Left lobe of liver (tissue), 2 donors: ENCODE results near the gene MEX3C. TPM values are rescaled to one million over a fixed set of nuclear protein-coding genes. Genes with fewer than 3 reads are reported as not detected.

ENCODE experiments used
- ATAC-seq: fragments of 200-7000 bp; cut with Tn5 transposase; one replicate; pipeline ENCODE4 v1.9.1; 2020; ENCODE audit warnings: mild to moderate bottlenecking, moderate library complexity
- DNase-seq: peaks from one replicate; pipeline ENCODE4 v3.0.0-alpha.2; 2020; ENCODE audit warnings: low spot score
- total RNA-seq: library from RNA; stranded (reverse); gene quantifications from one replicate; pipeline ENCODE4 v1.2.1, GENCODE V29; 2021
- donor health status: DM: no; HTN: no; CAD: no; lungs with moderate emphysema.
- donor health status: DM: no; HTN: yes; CAD: no.

MEX3C gene
- total RNA-seq = 6.6 TPM

DNA sequence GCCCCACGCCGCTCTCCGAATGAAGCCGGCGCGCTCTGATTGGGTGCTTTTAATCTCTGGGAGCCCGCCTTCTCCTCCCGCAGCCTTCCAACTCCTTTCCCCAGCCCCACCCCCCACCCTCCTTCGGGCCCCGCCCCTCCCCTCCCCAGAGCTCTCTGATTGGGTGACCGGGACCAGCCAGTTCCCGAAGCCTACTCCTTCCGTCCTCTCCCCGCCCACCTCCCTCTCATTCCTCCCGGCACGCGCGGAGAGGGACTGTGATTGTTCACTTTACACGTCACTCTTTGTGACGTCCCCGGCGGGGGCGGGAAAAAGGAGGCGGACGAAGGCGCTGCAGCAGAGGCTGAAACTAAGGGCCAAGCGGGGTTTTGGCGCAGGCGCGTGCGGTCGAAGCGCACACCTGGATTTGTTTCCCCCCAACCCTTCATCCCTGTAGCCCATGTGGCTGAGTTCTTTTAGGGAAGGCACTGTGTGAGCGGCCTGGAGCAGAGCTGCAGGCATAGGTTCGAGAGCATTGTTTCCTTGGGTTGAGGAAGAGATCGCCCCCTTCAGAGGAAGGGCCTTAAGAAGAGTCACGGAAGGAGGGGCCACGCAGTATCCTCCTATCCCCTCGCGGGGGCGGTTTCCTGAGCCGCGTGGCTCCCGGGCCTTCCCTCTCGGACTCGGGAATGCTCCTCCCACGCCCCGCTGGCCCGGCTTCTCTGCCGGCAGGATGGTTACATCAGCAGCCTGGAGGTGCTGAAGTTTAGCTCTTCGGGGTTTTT is at the start of gene MEX3C:
Gene MEX3C (minus strand): TSS at position 21 of the 764 bp plus-strand sequence. CDS start 361 bp downstream, outside the sequence.
- ATAC-seq (peak; percentile 84), DNase-seq (peak; percentile 99)

DNA sequence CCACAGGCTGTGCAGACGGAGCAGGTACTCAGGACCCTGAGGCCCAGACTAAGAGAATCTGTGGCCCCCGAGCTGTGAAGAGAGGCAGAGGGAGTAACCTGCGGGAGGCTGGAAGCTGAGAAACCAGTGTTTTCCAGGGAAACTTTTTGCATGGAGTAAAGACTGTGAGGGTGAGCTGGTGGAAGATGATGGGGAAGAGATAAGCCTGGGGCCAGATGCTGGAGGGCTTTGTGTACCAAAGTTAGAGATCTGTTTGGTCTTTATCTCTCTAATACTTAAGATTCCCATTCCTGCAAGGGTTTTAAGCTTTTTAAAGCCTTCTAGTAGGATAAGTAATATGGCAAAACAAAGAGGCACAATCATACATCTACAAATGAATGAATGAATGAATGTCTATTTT is 43.7 kb upstream of the MEX3C start:
- ATAC-seq (no peak), DNase-seq (no peak)

DNA sequence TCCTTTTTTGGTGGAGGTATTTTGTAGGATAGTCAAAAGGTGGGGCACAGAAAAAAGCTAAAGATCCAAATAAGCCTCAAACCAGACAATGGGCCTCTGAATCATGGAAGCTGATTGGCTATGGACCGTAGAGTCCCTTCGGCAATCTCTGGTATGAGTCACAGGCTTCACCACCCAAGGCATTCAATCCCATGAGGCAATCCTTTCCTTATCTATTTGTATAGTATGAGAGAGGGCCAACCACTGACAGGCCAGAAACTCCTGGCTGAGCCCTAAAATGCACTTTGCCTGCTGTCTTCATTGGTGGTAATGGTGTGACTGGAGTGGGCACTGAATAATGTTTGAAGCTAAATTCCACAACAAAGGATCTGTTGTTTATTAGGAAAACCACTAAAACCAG is 38.7 kb upstream of the MEX3C start:
- DNase-seq (no peak), ATAC-seq (no peak)

DNA sequence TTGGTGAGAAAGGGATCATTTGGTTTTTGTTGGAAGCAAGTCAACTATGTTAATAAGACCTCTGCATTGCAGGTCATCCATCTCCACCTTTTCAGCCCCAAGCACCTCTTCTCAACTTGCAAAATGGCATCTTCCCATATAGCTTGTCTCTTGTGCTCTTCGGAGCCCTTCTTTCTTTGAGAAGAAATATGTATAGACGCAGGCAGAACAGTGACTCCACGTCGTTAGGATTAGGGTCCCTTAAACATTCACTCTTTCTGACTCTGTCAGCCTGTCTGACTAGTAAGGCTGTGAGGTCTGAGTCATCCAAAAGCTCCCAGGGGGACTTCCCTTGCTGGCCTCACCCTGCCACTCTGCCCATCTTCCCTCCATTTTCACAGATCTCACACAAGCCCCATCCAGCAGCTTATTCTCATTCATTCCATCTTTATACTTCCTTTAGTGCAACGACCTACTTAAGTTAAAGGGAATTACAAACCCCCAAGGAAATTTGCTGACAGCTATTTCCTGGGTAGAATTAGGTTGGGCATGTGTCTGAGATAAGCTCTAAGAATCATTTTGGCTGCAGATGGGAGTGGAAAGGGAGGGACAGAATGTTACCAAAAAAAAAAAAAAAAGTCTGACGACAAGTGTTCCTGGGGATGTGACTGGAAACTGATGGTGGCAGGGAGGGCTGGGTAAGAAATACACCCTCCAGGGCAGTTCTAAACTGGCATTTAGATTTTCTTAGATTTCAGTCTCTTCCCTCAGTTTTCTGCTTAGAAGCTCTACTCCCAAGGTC is 37.7 kb upstream of the MEX3C start:
- ATAC-seq (no peak), DNase-seq (no peak)

DNA sequence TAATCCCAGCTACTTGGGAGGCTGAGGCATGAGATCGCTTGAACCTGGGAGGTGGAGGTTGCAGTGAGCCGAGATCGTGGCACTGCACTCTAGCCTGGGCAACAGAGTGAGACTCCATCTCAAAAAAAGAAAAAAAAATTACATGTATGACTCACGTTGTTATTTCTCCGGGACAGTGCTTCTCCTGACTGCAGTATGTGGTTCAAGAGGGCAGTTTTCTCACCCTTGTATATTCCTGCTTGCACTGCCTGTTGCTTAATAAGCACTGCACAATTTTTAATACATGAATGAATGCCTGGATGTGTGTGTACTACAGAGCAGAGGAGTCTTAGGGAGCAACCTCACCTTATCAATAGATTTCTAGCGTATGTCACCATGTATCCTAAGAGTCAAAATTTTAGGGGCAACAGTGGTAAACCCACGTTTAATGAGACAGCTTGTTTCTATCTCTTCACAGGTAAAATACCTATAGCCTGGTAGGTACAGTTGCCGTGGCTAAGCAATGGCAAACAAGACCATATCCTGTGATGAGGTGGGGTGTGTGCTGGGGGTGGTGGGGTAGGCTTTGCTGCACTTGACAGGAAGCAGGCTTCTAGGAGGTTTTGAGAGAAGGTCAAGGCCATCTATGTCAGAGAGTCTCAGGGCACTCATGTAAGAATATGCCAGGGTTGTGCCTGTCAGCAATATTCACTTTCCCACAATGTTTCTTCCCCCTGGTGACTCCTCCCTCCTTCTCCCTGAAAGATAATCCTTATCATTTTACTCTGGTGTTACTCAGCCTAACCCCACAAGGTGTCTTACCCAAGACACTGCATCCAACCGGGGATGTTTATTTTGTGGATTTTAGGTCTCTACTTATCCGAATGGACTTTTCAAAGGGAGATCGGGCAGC is 36.9 kb upstream of the MEX3C start:
- DNase-seq (no peak), ATAC-seq (no peak)

DNA sequence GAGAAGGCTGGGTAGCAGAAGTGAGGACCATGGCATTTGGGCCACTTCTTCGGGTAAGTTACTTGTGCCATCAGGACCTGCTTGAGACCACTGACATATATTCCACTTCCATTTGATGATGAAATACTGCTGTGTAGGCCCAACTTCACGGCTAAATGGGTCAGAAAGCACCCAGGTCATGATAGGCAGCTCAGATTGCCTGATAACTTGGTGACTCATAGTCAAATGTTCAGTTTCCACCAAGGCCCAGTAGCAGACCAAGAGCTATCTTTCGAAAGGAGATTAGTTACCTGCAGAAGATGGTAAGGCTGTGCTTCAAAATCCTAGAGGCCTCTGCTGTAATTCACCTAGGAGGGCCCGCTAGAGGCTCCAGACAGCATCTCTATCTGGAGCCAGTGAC is 31.8 kb upstream of the MEX3C start:
- ATAC-seq (no peak), DNase-seq (no peak)

DNA sequence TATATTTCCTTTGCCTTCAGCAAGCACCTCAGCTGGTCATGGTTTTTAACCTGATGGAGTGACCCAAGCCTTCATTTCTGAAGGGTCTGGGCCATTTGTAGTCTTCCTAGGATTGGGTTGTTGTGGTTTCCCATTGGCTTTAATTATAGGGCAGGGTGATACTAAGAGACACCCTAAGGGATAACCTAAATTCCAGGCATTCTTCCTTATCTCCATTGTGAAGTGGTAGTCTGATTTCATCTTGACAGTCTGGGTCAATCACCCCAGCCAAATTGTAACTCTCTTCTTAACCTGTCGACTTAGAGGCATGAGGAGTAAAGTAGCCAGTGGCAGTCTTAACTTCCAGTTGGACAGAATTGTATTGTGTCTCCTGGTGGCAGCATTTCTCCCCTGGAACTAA is 30.2 kb upstream of the MEX3C start:
- no peak for DNase-seq
- ATAC-seq = no peak

DNA sequence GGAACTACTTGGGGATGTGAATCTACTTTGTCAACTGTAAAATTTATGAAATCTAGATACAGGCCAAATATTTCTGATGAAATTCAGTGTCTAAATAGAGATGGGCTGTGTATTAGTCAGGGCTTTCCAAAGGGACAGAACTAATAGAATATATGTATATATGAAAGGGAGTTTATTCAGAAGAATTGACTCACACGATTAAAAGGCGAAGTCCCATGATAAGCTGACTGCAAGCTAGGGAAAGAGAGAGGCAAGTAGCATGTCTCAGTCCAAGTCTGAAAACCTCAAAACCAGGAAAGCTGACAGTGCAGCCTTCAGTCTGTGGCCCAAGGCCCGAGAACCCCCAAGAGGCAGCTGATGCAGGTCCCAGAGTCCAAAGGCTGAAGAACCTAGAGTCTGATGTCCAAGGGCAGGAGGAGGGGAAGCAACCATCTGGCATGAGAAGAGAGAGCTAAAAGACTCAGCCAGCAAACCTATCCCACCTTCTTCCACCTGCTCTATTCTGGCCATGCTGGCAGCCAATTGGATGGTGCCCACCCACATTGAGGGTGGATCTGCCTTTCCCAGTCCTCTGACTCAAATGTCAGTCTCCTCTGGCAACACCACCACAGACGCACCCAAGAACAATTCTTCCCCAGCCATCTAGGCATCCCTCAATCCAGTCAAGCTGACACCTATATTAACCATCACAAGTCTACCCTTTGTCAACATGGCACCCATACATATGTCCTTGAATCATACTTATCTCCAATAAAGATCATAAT is 29.3 kb upstream of the MEX3C start:
- ATAC-seq = no peak

DNA sequence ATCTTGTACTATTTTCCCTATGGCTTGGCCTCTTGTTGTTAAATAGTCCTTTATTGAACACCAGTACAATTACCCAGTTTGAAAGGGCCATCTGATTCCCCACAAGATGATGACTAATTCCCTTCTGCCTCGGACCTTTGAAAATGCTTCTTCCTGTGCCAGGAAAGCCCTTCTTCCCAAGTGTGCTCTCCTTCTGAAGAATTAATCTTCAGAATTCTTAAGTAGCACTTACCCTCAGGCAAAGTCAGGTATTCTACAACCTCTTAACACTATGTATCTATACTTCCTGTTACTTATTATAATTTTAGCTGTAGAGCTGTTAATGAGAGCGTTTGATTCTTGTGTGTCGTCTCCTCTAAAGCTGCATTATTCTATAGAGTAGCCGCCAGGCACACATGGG is 28.6 kb upstream of the MEX3C start:
- DNase-seq (no peak), ATAC-seq (no peak)

More for the DNA sequence above, 29.3 kb upstream of the MEX3C start:
- no peak for DNase-seq

DNA sequence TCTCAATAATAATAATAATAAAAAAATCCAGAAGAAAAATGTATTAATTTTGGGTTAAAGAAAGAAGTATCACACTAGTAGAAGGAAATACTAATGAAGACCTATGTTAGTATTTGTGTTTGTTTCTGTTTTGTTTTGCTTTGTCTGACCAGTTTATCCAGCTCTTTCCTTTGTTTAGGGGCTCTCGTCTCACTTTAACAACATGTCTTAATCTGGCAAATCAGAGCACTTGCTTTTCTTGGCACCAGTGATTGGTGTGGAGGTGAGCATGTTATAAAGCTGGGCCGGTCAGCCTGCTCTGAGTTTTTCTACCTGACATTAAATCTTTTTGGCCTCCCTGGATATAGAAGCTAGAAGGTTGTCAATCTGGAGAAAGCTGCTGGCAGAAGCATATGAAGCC is 15.1 kb upstream of the MEX3C start:
- DNase-seq (no peak), ATAC-seq (no peak)

DNA sequence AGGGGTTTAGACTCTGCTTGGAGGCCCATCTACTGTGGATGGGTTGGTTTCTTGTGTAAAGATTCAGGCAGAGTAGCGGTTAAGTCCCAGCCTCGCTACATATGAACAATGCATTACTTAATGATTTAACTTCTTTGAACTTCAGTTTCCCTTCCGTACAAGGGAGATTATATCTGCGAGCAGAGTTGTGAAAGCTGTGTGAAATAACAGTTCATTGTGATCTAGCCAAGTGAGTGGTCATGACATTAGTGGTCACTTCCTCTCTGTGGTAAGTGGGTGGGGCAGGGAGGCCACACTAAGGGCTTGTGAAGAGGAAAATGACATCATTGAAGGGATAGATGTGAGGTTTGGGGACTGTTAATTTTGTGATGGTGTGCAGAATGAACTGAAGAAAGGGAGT is 14.1 kb upstream of the MEX3C start:
- peak; percentile 29 for ATAC-seq
- no peak for DNase-seq

DNA sequence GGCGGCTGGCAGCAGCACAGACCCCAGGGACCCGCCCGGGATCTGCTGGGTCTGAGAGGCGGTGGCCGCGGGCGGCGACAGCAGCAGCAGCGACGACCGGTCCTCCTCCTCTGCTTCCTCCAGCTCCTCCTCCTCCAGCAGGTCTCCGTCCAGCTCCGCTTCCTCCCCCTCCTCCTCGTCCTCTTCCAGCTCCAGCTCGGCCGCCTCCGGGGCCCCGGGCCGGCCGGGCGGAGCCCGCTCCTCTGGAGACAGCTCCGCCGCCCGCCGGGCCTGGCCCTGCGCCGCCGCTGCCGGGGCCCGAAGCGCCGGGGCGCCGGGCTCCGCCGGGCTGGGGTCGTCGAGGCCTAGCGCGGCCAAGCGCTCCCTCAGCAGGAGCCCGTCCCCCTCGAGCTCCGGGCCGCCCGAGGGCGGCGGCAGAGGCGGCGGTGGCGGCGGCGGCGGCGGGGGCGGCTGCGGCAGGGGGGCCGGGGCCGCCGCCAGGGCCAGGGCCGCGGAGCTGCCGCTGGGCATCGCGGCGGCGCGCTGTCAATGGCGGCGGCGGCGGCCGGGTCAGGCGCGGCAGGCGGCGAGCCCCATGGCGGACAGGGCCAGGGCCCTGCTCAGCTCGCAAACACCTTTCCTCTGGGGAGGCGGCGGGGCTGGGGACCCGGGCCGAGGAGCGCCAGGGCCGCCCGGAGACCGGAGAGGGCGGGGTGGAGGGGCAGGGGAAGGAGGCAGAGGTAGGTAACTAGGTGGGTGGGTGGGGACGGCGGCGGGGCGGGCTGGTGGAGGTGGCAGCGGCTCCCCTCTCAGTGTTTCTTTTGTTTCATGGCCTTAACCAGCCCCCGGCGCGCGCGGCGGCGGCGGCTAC is 445 bp downstream of the MEX3C start:
- ATAC-seq (peak; percentile 4), DNase-seq (no peak)

DNA sequence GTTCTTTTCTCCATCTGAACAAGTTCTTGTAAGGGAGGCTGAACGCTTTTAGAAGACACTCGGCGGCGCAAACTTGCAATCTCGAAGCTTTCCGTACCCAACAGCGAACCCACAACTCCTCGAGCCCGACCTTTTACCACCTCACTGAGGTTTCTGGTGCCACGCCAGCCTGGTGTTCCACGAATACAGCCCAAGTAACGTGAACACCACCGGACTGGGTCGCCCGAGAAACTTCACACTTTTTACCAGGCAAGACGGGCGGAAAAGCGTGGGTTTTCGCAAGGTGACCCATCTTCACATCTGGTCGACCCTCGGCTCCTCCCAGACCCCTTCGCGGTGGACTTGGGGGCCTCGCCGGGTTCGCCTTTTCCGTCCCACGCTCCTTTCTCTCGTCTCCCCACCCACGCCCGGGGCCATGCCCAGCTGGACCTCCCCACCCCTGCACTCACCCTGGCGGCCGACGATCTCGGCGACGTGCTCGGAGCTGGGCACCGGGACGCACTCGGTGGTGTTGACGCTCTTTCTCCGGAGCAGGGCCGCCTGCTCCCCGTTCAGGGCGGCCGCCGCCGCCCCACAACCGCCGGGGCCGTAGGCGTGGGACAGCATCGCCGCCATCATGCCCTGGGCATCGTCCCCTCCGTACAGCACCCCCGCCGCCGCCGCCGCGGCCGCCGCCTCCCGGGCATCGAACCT is 1.2 kb downstream of the MEX3C start:
- DNase-seq = peak; percentile 65
- ATAC-seq = peak; percentile 1

DNA sequence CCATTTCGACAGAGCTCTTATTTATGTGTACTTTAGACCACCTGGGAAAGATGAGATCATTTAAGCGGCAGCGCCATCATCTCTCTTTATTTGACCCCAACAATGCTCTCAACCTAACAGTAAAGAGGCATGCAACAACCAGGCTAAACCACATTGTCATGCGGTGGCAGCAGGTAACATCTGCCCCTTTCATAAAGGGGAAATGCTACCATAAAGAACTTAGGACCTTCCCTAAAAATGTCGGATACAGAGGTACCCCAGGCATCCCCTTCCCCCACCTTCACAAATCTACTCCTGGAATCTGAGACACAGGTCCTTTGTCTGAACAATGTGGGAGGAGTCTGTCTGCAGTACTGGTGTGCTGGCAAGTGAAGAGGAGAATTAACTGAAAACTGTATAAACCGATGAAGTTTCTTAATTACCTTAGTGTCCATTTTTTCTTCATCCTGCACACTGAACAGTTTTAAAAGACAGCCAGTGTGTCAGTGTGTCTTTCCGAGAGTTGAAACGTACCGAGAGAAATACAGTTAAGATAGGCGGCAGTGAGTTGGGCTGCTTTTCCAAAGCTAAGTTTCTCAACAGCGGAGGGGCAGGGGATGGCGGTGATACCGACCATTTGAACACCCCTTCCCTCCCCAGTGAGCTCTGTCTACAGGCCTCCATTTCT is 1.9 kb downstream of the MEX3C start:
- DNase-seq = no peak

DNA sequence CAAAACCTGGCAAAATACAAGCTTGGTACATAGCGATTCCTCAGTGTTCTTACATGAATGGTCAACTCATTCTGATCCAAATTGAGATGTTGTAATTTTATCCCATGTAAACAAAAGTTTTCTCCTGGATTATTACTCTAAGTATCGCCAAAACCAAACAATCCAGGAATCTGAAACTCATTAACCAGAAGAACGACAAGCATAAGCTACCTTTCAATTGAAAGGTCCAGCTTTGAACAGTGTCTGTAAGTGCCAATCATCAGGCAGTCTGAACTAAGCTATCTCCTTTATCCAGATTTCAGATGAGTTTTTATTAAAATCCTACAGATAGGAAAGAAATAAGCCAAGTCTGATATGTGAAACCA is 2.4 kb downstream of the MEX3C start:
- DNase-seq = no peak
- peak; percentile 3 for ATAC-seq

More for the DNA sequence above, 1.9 kb downstream of the MEX3C start:
- ATAC-seq = no peak

DNA sequence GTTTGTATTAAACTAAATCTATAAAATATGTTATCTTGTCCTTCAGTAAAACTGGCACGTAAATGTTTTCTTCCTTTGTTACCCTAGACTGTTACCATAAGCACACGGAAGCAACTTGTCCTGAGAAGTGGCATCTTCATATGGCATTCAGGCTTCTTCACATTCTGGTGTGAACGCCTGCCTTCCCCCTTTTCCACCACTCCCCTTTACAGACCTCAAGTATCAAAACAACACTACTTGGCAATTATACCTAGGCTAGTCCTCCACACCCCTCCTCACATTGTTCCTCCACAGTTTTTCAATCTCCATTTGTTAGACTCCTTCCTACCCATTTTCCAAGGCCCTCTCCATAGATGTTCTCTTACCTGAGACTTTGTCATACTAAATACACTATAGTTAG is 2.9 kb downstream of the MEX3C start:
- no peak for DNase-seq
- ATAC-seq = no peak

DNA sequence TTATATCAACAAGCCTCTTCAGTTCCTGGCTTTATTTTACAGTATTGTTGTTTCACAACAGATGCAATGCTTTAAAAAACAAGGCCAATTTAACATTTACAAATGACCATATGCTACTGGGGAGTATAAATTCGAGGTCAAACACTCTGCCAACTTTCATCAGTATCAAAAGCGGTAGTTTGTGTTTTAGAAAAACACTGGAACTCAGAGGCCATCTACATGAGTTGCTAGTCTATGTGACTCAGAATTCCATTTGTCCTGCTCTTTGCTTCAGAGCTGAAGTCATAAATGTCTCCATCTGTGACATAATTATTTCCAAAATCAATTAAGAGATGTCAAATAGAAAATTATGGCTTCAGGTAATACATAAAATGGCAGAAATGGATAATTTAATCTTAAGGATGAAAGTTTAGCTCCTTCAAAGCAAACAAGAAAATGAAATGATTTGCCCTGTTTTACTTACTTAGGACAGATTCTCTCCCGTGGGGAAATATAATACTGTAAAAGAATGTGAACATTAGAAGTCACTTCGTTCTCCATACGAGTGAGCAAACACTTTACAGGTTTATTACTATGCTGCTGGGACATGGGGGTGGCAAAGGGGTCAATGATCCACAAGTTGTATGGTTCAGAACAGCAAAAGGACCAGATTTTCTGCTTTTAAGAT is 3.7 kb downstream of the MEX3C start:
- DNase-seq = no peak
- no peak for ATAC-seq

DNA sequence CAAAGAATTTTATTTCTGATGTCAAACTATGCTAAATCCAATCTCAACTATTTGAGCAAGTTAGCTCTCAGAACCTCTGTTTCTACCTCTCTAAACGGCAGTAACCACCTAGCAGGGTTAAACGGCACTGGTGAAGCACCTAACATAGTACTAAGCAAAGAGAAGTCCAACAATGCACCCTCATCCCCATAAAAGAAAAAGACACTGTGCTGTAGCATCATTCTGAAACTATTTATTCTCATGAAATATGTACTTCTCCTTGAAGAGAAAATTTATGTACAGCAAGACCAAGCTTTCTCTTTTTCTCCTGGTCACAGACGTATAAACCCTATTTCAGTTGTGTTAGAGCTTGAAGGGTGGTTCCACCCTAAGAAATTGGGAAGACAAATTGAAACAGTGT is 4.8 kb downstream of the MEX3C start:
- ATAC-seq (no peak), DNase-seq (no peak)
